ENCODE measurements around the gene EDEM3. TPM values are rescaled to one million over a fixed set of nuclear protein-coding genes. Genes with fewer than 3 reads are reported as not detected.
A peak's percentile ranks its signal among the peaks of the same experiment; 100 is the strongest.
"Not testable (repeated sequence)": the region's sequence is repeated elsewhere in the genome, so short reads cannot be mapped to it uniquely, and the experiment has no call there.

EDEM3 gene
- polyA plus RNA-seq, 2 of the 4 experiments (the other 2 are of a cell fraction) = 10.5 to 24.2 TPM

- H3K27ac ChIP-seq = peak overlapping the region in 1 of 2 experiments; percentile 58; a peak in 3 of 6 replicates
- DNase-seq (ENCODE audit: low read depth in 1 of 2, low spot score in 1 of 2) (no peak), FAIRE-seq (no peak), ATAC-seq (no peak)
- H3K4me1 ChIP-seq = peaks cover 41% of the 10 kb centered on the region
- no peak overlapping the region for H3K4me3 ChIP-seq
- no peak for TF ChIP-seq EHMT2 (IDR thresholded peaks at IDR 0.05; ENCODE audit: low read depth)
- TF ChIP-seq MYC (IDR thresholded peaks at IDR 0.05; ENCODE audit: borderline replicate concordance, low read length) = no peak
- TF ChIP-seq ELK1 (IDR thresholded peaks at IDR 0.05; ENCODE audit: low read depth, low read length) = no peak
- TF ChIP-seq CEBPB (IDR thresholded peaks at IDR 0.05) = no peak
- TF ChIP-seq RAD21 (conservative IDR thresholded peaks at IDR 0.05 in 1 of 2, IDR thresholded peaks at IDR 0.05 in 1 of 2) = no peak
- TF ChIP-seq, protein P1, sequence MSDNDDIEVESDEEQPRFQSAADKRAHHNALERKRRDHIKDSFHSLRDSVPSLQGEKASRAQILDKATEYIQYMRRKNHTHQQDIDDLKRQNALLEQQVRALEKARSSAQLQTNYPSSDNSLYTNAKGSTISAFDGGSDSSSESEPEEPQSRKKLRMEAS (IDR thresholded peaks at IDR 0.05) = no peak
- TF ChIP-seq POLR2A (IDR thresholded peaks at IDR 0.05; ENCODE audit: low read length) = no peak
- no peak for TF ChIP-seq KDM5A (IDR thresholded peaks at IDR 0.05)
- TF ChIP-seq, protein P2, sequence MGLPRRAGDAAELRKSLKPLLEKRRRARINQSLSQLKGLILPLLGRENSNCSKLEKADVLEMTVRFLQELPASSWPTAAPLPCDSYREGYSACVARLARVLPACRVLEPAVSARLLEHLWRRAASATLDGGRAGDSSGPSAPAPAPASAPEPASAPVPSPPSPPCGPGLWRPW (IDR thresholded peaks at IDR 0.05) = no peak
- no peak for TF ChIP-seq NFE2L2 (conservative IDR thresholded peaks at IDR 0.05; ENCODE audit: low read length)
- TF ChIP-seq TFCP2L1 (CRISPR knock-in tag; IDR thresholded peaks at IDR 0.05) = no peak
- no peak for TF ChIP-seq TP53 (CRISPR knock-in tag; IDR thresholded peaks at IDR 0.05)
- TF ChIP-seq CBX8 (IDR thresholded peaks at IDR 0.05) = no peak
- TF ChIP-seq, protein P3, sequence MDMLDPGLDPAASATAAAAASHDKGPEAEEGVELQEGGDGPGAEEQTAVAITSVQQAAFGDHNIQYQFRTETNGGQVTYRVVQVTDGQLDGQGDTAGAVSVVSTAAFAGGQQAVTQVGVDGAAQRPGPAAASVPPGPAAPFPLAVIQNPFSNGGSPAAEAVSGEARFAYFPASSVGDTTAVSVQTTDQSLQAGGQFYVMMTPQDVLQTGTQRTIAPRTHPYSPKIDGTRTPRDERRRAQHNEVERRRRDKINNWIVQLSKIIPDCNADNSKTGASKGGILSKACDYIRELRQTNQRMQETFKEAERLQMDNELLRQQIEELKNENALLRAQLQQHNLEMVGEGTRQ (IDR thresholded peaks at IDR 0.05) = no peak
- TF ChIP-seq EP300 (IDR thresholded peaks at IDR 0.05) = no peak
- TF ChIP-seq, protein P4, sequence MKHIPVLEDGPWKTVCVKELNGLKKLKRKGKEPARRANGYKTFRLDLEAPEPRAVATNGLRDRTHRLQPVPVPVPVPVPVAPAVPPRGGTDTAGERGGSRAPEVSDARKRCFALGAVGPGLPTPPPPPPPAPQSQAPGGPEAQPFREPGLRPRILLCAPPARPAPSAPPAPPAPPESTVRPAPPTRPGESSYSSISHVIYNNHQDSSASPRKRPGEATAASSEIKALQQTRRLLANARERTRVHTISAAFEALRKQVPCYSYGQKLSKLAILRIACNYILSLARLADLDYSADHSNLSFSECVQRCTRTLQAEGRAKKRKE (CRISPR knock-in tag; IDR thresholded peaks at IDR 0.05; ENCODE audit: low read depth) = no peak
- TF ChIP-seq CHD2 (IDR thresholded peaks at IDR 0.05; ENCODE audit: low read length, partially characterized antibody) = no peak
- POLR2A ChIA-PET = no interaction called here
- H3K4me2 ChIP-seq = no peak overlapping the region
- CTCF ChIA-PET = interaction anchor here (0.6 to 2.2 kb wide), 3 partner anchors 16 to 370 kb away, joined by 3 to 12 read pairs (median 3); no protein-coding TSS in a partner anchor
- 83% methylated on average over 2 of the region's 2 CpGs for WGBS (ENCODE audit: missing lambda C conversion rate)
- H3K9me3 ChIP-seq = no peaks in the 10 kb centered on the region
These were observed 34.3 kb upstream of the EDEM3 start for GRCh38 chr1:184788970-184789369.

- TF ChIP-seq MAFK (IDR thresholded peaks at IDR 0.05; ENCODE audit: partially characterized antibody) (peak; percentile 67), RAD21 (conservative IDR thresholded peaks at IDR 0.05 in 1 of 2, IDR thresholded peaks at IDR 0.05 in 1 of 2) (no peak)
- DNase-seq (ENCODE audit: low read depth in 1 of 2, low spot score in 1 of 2) (no peak), FAIRE-seq (no peak), ATAC-seq (no peak)
- 87% methylated on average over 2 of the region's 2 CpGs for WGBS (ENCODE audit: missing lambda C conversion rate)
- no peak overlapping the region for H3K4me2 ChIP-seq
- POLR2A ChIA-PET = no interaction called here
- no peak overlapping the region for H3K27ac ChIP-seq
- H3K4me1 ChIP-seq = peaks cover 10% of the 10 kb centered on the region; the same call in 1 of the 3 replicates
- CTCF ChIA-PET = interaction anchor here (1.1 kb wide), 1 partner anchor 9 kb away, joined by 3 read pairs; no protein-coding TSS in a partner anchor
- H3K9me3 ChIP-seq = peaks cover 4% of the 10 kb centered on the region; the same call in 1 of the 3 replicates
- no peak overlapping the region for H3K4me3 ChIP-seq
These were observed 30.9 kb upstream of the EDEM3 start for GRCh38 chr1:184785529-184785928.

GRCh38 chr1:184783723-184784122, 29.1 kb upstream of the EDEM3 start:
- 73% methylated on average over 3 of the region's 3 CpGs for WGBS (ENCODE audit: missing lambda C conversion rate)
- FAIRE-seq; H3K4me1 ChIP-seq; H3K27ac ChIP-seq; H3K4me2 ChIP-seq; CTCF ChIA-PET; ATAC-seq; H3K9me3 ChIP-seq; H3K4me3 ChIP-seq; POLR2A ChIA-PET; DNase-seq (ENCODE audit: low read depth in 1 of 2, low spot score in 1 of 2): not testable (repeated sequence)

- WGBS (ENCODE audit: missing lambda C conversion rate) = 19% methylated on average over 1 of the region's 1 CpG
- no peak for FAIRE-seq
- CTCF ChIA-PET = no interaction called here
- TF ChIP-seq ZNF302 (CRISPR knock-in tag; IDR thresholded peaks at IDR 0.05) (no peak), E2F6 (IDR thresholded peaks at IDR 0.05; ENCODE audit: borderline replicate concordance, low read depth) (no peak), FOSL2 (IDR thresholded peaks at IDR 0.05) (no peak), FOSL2 (CRISPR knock-in tag; IDR thresholded peaks at IDR 0.05) (no peak), PHF8 (IDR thresholded peaks at IDR 0.05; ENCODE audit: borderline replicate concordance, low read depth) (no peak), TFCP2L1 (CRISPR knock-in tag; IDR thresholded peaks at IDR 0.05) (no peak), PBX3 (IDR thresholded peaks at IDR 0.05) (no peak), HEYL (CRISPR knock-in tag; IDR thresholded peaks at IDR 0.05) (no peak)
- TF ChIP-seq, protein P3 (IDR thresholded peaks at IDR 0.05) = no peak
- TF ChIP-seq, protein P2 (IDR thresholded peaks at IDR 0.05) = no peak
These were observed 27.3 kb upstream of the EDEM3 start for GRCh38 chr1:184781941-184782340.

More at GRCh38 chr1:184781941-184782340, 27.3 kb upstream of the EDEM3 start:
- POLR2A ChIA-PET = no interaction called here
- Histone ChIP-seq H3K4me1 (no peaks in the 10 kb centered on the region), H3K9me3 (peaks cover 4% of the 10 kb centered on the region; the same call in 1 of the 3 replicates), H3K27ac (no peak overlapping the region), H3K4me2 (no peak overlapping the region), H3K4me3 (no peak overlapping the region)
- no peak for ATAC-seq
- DNase-seq (ENCODE audit: low read depth in 1 of 2, low spot score in 1 of 2) = no peak

All from A549 (cell line).